ENCODE measurements around the gene SELENOT.
"Not testable (repeated sequence)": the region's sequence is repeated elsewhere in the genome, so short reads cannot be mapped to it uniquely, and the experiment has no call there.

SELENOT gene

DNA sequence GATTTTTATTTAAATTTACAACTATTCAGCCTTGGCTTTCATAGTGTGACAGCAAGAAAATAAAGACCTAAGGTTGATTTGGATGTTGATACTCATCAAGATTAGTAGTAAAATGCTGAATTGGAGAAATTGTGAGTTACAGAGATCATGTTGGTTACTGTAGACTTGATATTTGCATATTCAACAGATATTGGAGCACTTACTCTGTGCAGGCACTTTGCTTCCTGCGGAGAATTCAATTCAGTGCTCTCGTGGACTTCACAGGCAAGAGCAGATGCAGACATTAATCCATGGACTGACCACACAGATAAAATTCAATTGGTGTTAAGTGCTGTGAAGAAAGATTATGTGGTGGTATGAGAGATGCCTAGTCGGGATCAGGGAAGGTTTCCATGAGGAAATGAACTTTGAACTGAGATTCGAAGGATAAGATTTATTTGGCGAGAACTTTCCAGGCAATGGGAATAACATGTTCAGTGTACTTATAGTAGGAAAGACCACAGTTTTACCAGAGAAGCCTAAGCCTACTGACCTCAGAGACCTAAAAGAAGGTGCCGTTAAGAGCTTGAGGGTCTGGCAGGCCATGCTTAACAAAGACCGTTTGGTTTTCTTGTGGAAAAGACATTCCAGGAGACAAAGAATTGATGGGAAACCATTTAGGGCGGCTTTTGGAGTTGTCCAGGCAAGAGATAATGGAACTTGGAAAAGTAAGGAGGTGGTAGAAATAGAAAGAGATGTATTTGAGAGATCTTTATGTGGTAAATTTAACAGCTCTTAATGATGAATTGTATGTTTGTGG is 4.3 kb downstream of the SELENOT start:
- DNase-seq (ENCODE audit: low read depth in 3 of 3) = no peak

- no peak for DNase-seq (ENCODE audit: low read depth in 3 of 3)
Observed at GRCh38 chr3:150609988-150610387, 6.9 kb downstream of the SELENOT start.

GRCh38 chr3:150610785-150611184 is 7.7 kb downstream of the SELENOT start:
- DNase-seq (ENCODE audit: low read depth in 3 of 3) = no peak

DNA sequence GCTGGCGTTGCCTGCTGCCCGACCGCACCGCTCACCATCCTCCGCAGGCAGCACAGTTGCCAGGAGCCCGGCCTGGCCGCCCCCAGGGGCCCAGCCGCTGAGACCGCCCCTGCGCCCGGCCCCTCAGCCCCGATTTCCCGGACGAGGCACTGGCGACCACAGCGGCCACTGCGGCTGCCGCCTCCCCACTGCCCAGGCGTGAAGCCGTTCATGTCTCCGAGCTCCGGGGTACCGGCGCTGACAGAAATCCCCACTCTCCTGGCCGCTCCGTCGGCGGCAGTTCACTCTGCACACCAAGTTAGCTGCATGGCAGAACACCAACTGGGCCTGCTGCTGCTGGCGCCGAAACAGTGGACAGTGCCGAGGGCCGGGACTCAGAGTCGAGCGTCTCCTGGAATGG is 8.5 kb downstream of the SELENOT start:
- DNase-seq (ENCODE audit: low read depth in 3 of 3) = no peak

GRCh38 chr3:150612494-150612893 is 9.4 kb downstream of the SELENOT start:
- DNase-seq (ENCODE audit: low read depth in 3 of 3) = no peak

GRCh38 chr3:150613034-150613433 is 9.9 kb downstream of the SELENOT start:
- DNase-seq (ENCODE audit: low read depth in 3 of 3) = no peak

- DNase-seq (ENCODE audit: low read depth in 3 of 3) = no peak
Observed at GRCh38 chr3:150613709-150614480, 10.8 kb downstream of the SELENOT start.

DNA sequence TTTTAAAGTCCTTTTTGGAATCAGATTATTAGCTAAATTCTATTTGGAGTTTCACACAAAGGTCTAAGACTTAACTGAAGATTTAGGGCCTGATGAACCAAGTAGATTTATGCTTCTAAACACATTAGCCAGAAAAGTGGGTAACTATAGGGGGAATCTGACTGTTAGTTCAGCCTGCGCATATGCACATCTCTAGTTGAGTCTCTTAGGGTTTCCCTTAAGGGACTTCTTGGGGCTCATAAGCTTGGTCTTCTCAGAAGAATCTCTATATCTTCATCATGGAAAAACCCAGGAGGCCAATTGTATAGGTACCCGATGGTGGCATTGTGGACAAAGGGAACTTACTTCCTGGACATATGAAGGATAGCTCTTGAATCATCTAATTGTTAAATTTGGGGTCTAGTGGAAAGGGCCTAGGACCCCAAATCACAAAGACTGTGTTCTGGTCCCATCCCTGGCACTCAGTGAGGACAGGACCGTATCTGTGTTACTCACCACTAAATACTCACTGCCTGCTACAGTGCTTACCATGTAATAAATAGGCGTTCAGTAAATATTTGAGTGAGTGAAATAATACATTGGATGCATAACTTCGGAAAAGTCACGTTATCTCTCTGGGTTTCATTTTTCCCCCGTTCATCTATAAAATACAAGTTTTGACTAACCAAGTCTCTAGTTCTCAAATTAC is 17.0 kb downstream of the SELENOT start:
- no peak for DNase-seq (ENCODE audit: low read depth in 3 of 3)

DNA sequence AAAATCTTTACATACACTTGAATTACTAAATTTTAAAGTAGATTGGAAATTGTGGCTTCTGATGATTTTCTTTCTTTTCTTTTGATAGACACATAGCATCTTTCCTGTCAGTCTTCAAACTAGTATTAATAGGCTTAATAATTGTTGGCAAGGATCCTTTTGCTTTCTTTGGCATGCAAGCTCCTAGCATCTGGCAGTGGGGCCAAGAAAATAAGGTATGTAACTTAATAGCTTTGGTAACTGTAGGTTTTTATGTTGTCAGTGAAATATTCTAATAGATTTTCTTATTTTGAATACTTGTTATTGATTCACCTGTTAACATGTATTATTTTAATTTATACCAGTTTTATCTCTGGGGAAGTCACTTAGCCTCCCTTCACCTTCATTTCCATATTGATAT is 19.8 kb downstream of the SELENOT start:
- not testable (repeated sequence) for DNase-seq (ENCODE audit: low read depth in 3 of 3)

DNA sequence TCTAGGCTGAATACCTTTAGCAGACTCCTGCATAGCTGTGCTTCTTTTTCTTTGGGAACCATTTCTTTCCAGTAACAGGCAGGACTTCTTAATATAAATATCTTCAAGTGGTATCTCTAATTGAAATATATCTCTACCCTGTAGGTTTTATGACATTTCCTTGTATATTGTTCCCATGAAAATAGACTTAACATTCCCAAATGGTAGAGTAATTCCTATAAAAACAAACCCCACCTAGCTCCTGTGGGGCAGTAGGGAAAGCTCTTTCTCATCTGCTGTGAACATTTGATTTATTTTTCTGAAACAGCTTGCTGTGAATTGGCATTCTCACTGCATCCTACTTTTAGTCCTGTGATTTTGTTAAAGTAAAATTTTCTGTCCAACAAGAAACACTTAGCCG is 20.8 kb downstream of the SELENOT start:
- no peak for DNase-seq (ENCODE audit: low read depth in 3 of 3)

DNA sequence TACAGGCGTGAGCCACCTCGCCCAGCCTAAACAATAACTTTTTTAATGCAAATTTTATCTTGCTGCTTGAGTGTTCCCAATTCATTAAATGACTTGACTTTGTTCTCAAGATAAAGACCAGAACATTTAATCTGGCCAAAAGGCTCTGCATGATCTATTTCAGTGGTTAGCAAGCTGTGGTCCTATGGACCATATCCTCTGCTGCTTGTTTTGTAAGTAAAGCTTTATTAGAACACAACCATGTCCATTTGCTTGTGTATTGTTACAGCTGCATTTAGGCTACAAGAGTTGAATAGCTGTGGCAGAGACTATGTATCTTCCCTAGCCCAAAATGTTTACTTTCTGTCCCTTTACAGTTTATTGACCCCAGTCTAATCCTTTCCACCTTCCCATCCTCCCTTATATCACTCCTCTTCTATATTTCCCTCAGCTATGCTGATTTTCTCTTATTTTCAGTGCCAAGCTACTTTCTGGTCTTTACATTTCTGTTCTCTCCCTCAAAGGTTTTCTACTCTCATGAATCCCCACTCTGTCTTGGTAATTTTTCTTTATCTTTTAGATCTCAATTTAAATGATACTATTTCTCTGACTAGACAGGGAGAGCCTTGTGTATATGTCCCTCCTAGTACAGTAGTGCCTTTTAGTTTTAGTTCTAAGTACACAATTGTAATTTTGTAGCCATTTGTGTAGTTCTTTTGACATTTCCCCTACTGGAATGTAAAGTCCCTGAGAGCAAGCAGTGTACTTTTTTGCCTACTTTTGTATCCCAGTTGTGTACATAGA is 23.2 kb downstream of the SELENOT start:
- no peak for DNase-seq (ENCODE audit: low read depth in 3 of 3)

DNA sequence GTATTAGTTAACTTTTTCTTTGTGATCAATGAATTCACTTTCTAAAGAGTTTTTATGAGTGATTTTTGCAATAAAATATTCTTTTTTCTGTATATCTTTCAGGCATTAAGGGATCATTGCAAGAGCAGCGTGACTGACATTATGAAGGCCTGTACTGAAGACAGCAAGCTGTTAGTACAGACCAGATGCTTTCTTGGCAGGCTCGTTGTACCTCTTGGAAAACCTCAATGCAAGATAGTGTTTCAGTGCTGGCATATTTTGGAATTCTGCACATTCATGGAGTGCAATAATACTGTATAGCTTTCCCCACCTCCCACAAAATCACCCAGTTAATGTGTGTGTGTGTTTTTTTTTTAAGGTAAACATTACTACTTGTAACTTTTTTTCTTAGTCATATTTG is 24.4 kb downstream of the SELENOT start:
- DNase-seq (ENCODE audit: low read depth in 3 of 3) = no peak

DNA sequence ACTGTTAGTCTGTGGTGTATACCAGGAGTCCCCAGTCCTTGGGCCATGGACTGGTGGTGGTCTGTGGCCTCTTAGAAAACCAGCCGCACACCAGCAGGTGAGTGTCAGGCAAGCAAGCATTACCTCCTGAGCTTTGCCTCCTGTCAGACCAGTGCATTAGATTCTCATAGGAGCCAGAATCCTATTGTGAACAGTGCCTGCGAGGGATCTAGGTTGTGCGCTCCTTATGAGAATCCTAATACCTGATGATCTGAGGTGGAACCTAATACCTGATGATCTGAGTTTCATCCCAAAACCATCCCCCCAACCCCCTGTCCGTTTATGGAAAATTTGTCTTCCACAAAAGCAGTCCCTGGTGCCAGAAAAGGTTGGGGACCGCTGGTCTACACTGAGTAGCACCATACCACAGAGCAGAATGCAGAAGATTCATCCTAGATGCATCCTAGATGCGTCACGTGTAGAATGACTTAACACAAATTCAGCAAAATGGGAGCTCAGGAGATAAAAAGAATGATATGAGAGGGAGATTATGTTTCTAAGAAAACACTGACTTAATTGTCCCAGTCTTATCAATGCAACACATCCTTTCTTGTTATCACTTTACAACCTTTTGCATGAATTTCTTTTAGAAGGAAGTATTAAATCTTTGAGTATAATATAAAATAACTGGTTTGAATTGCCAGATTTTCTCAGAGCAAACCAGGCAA is 28.5 kb downstream of the SELENOT start:
- DNase-seq (ENCODE audit: low read depth in 3 of 3) = no peak

DNA sequence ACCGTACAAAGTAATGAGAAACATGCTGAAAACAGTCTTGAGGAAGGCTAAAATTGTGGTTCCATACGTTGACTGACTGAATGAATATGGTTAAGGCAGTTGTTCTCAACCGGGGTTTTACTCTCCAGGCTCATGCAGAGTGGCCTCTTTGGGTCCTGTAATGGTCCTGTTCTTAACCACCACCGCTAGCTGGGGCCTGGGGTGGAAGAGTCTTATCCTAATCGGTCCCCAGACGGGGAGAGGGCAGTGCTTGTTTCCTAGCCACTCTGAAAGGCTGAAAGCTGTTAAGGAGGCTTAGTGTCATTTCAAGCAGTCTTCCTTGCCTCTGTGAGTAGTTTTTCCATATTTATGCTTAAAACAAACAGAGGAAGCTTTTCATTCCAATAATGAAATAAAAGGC is 32.0 kb downstream of the SELENOT start:
- no peak for DNase-seq (ENCODE audit: low read depth in 3 of 3)

GRCh38 chr3:150635526-150635925 is 32.4 kb downstream of the SELENOT start:
- DNase-seq (ENCODE audit: low read depth in 3 of 3) = no peak

GRCh38 chr3:150636258-150636657 is 33.1 kb downstream of the SELENOT start:
- DNase-seq (ENCODE audit: low read depth in 3 of 3) = no peak

- no peak for DNase-seq (ENCODE audit: low read depth in 3 of 3)
Observed at GRCh38 chr3:150639262-150639661, 36.1 kb downstream of the SELENOT start.

- DNase-seq (ENCODE audit: low read depth in 3 of 3) = no peak
Observed at GRCh38 chr3:150640256-150640655, 37.1 kb downstream of the SELENOT start.

DNA sequence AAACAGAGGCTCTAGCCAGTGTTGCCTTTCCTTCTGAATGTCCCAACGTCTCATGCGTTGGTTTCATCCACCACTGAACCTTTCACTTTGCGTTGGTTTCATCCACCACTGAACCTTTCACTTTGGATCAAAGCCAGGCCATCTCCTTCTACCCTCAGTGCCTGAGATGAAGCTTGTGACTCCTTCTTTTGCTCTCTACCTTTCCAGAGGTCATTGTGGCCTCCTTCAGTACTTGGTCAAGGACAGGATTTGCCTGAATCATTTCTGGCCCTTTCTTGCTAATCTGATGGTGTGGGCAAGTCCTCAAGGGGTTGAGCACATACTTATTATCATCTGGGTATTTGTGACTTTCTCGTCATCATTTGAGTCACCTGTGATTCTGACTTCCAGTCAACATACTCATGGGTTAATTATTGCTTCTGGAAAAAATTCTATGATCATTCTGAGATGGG is 50.0 kb downstream of the SELENOT start:
- no peak for DNase-seq (ENCODE audit: low read depth in 3 of 3)

GRCh38 chr3:150656316-150656715 is 53.2 kb downstream of the SELENOT start:
- DNase-seq (ENCODE audit: low read depth in 3 of 3) = no peak
